ENCODE measurements around the gene HPCA.

- TF ChIP-seq EZH2phosphoT487 (IDR thresholded peaks at IDR 0.05; ENCODE audit: insufficient read depth, low read depth): no peak
- TF ChIP-seq EZH2 (IDR thresholded peaks at IDR 0.05; ENCODE audit: insufficient read depth, poor library complexity, severe bottlenecking): no peak
Measured at GRCh38 chr1:32870615-32871363, 15.5 kb upstream of the HPCA start, which contains the start of gene FNDC5.

Measured in GM23248 (cell line).